K562 (cell line): ENCODE data around the gene ATL2. TPM values are rescaled to one million over a fixed set of nuclear protein-coding genes. Genes with fewer than 3 reads are reported as not detected.

Source experiments
- BACH1 ChIP-seq: fragments of 200-800 bp; sonication (Bioruptor generic); IDR thresholded peaks from 2 replicates; pipeline ENCODE4 v1.6.1; 2016; ENCODE audit warnings: missing genetic modification characterization, missing compliant biosample characterization
- CXXC5 ChIP-seq: fragments of 250-450 bp; sonication (Bioruptor Pico); IDR thresholded peaks from 2 replicates; pipeline ENCODE4 v1.8.0; 2022; ENCODE audit warnings: inconsistent platforms, mild to moderate bottlenecking, moderate library complexity
- E2F3 ChIP-seq: fragments of 250-450 bp; sonication (Bioruptor Pico); IDR thresholded peaks from 2 replicates; pipeline ENCODE4 v1.4.0; 2020; ENCODE audit warnings: mild to moderate bottlenecking
- HDAC1 ChIP-seq, 2 experiments: fragments of 450-650 bp; IDR thresholded peaks; 2 replicates each; pipeline ENCODE4 v1.6.1; 2016 to 2017; ENCODE audit warnings: inconsistent platforms in 1 of 2, mild to moderate bottlenecking in 1 of 2, moderate library complexity in 1 of 2
- HNRNPUL1 ChIP-seq: fragments of 200-400 bp; formaldehyde crosslinking; IDR thresholded peaks from 2 replicates; pipeline ENCODE4 v1.6.1; 2017; ENCODE audit warnings: low read length
- JUN ChIP-seq, 2 experiments: sonication (generic) in 1 of 2; formaldehyde crosslinking in 1 of 2; IDR thresholded peaks; 2 replicates each; pipeline versions ENCODE4 v1.6.1 to v1.8.0; 2012 to 2022; ENCODE audit warnings: borderline replicate concordance in 2 of 2, mild to moderate bottlenecking in 2 of 2, improper control_type of control experiment in 1 of 2, low read depth in 1 of 2, low read length in 1 of 2, missing genetic modification reagents in 1 of 2
- NUFIP1 ChIP-seq: fragments of 450-650 bp; IDR thresholded peaks from 2 replicates; pipeline ENCODE4 v1.6.1; 2018; ENCODE audit not compliant: partially characterized antibody
- PHB2 ChIP-seq: fragments of 450-650 bp; IDR thresholded peaks from 2 replicates; pipeline ENCODE4 v1.6.1; 2017; ENCODE audit warnings: low read depth
- RBM14 ChIP-seq: fragments of 200-400 bp; formaldehyde crosslinking; IDR thresholded peaks from 2 replicates; pipeline ENCODE4 v1.6.1; 2018; ENCODE audit warnings: low read depth, mild to moderate bottlenecking, low read length, moderate library complexity, borderline replicate concordance; ENCODE audit not compliant: insufficient read depth
- SP2 ChIP-seq: IDR thresholded peaks from 2 replicates; pipeline ENCODE4 v1.6.1; 2011; ENCODE audit warnings: mild to moderate bottlenecking, low read depth, low read length, moderate library complexity; ENCODE audit not compliant: poor library complexity, severe bottlenecking; ENCODE audit errors: extremely low read depth
- ZNF324 ChIP-seq: fragments of 250-450 bp; sonication (Bioruptor Pico); IDR thresholded peaks from 2 replicates; pipeline ENCODE4 v1.4.0; 2020; ENCODE audit warnings: mild to moderate bottlenecking
- polyA plus RNA-seq, 8 experiments: library from polyadenylated mRNA; depleted of rRNA in 4 of 8; stranded (reverse) in 5 of 8; unstranded in 3 of 8; fragments of >200 nt; fragmentation: Nextera tagmentation in 2 of 8; fragmentation: Illumina TruSeq in 1 of 8; extraction: Ambion mirVana in 2 of 8; extraction: Trizol in 1 of 8; gene quantifications; 2 replicates each; pipeline versions ENCODE4 v1.2.1 to v1.2.3, GENCODE V29; 2011 to 2014; ENCODE audit warnings: inconsistent platforms in 1 of 8, missing spikeins in 1 of 8
- total RNA-seq, 7 experiments: library from RNA; depleted of rRNA in 6 of 7; stranded (reverse); fragments of >200 nt in 6 of 7; fragmentation: Illumina TruSeq in 2 of 7; extraction: Trizol in 2 of 7; gene quantifications; 2 replicates each; pipeline versions ENCODE4 v1.2.1 to v1.2.3, GENCODE V29; 2011 to 2021; ENCODE audit warnings: low replicate concordance in 1 of 7
- TF ChIP-seq, protein P1 (sequence below), 2 experiments: fragments of 450-650 bp; formaldehyde crosslinking in 1 of 2; IDR thresholded peaks; 2 replicates each; pipeline versions ENCODE4 v1.4.0 to v1.6.1; 2014 to 2020; ENCODE audit warnings: mild to moderate bottlenecking in 2 of 2, borderline replicate concordance in 1 of 2, low read depth in 1 of 2
- TF ChIP-seq, protein P2 (sequence below): fragments of 450-650 bp; formaldehyde crosslinking; IDR thresholded peaks from 2 replicates; pipeline ENCODE4 v1.4.0; 2022; ENCODE audit warnings: missing genetic modification characterization
- TF ChIP-seq, protein P3 (sequence below): sonication (generic); formaldehyde crosslinking; IDR thresholded peaks from 2 replicates; pipeline ENCODE4 v1.8.1; 2023; ENCODE audit warnings: mild to moderate bottlenecking, missing genetic modification reagents

The ATL2 gene
- total and polyA plus RNA-seq, 9 of the 15 experiments (the other 6 are each of a cell fraction or from before 2014, with no cell fraction given) = 12.0 to 80.8 (median 70.2) TPM

DNA sequence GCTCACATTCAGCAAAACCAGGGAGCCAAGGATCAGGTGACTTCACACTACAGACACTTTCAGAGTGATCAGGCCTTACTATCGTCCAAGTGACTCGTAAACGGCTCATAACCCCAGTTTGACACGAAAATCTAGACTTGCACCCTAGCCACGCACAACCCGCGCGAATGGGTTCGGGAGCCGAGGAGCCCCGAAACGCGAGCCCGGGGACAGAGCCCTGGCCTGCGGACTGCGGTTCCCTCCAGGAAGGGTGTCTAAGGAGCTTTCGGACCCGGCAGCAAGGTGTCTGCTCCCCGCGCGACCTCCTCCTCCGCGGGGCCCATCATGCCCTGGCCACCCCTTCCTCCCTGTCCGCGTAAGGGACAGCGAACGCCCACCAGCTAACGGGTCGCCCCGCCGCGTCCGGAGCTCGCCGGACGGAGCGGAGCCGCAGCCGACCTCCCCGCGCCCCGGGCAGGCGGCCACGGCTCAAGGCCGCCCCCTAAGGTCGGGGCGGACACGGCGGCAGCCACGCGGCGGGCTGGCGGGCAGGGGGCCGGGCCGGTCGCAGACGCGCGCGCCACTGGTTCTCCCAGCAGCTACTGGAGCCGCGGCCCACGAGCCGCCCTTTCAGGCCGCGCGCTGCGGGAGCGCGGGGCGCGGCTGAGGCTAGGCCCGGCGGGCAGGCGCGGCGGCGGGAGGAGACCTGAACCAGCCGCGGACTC lies 575 bp downstream of the ATL2 start (continued):
- TF ChIP-seq, protein P1, sequence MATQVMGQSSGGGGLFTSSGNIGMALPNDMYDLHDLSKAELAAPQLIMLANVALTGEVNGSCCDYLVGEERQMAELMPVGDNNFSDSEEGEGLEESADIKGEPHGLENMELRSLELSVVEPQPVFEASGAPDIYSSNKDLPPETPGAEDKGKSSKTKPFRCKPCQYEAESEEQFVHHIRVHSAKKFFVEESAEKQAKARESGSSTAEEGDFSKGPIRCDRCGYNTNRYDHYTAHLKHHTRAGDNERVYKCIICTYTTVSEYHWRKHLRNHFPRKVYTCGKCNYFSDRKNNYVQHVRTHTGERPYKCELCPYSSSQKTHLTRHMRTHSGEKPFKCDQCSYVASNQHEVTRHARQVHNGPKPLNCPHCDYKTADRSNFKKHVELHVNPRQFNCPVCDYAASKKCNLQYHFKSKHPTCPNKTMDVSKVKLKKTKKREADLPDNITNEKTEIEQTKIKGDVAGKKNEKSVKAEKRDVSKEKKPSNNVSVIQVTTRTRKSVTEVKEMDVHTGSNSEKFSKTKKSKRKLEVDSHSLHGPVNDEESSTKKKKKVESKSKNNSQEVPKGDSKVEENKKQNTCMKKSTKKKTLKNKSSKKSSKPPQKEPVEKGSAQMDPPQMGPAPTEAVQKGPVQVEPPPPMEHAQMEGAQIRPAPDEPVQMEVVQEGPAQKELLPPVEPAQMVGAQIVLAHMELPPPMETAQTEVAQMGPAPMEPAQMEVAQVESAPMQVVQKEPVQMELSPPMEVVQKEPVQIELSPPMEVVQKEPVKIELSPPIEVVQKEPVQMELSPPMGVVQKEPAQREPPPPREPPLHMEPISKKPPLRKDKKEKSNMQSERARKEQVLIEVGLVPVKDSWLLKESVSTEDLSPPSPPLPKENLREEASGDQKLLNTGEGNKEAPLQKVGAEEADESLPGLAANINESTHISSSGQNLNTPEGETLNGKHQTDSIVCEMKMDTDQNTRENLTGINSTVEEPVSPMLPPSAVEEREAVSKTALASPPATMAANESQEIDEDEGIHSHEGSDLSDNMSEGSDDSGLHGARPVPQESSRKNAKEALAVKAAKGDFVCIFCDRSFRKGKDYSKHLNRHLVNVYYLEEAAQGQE (IDR thresholded peaks at IDR 0.05; ENCODE audit: borderline replicate concordance) = peak; percentile 52; the same call in 1 of the 2 replicates
- TF ChIP-seq, protein P1 (CRISPR knock-in tag; IDR thresholded peaks at IDR 0.05; ENCODE audit: low read depth) = no peak
- TF ChIP-seq SP2 = no peak
- peak; percentile 62; the same call in 1 of the 2 replicates for TF ChIP-seq CXXC5 (CRISPR knock-in tag)
- TF ChIP-seq HNRNPUL1 = no peak
- TF ChIP-seq, protein P2, sequence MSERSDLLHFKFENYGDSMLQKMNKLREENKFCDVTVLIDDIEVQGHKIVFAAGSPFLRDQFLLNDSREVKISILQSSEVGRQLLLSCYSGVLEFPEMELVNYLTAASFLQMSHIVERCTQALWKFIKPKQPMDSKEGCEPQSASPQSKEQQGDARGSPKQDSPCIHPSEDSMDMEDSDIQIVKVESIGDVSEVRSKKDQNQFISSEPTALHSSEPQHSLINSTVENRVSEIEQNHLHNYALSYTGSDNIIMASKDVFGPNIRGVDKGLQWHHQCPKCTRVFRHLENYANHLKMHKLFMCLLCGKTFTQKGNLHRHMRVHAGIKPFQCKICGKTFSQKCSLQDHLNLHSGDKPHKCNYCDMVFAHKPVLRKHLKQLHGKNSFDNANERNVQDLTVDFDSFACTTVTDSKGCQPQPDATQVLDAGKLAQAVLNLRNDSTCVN = no peak
- TF ChIP-seq, protein P3, sequence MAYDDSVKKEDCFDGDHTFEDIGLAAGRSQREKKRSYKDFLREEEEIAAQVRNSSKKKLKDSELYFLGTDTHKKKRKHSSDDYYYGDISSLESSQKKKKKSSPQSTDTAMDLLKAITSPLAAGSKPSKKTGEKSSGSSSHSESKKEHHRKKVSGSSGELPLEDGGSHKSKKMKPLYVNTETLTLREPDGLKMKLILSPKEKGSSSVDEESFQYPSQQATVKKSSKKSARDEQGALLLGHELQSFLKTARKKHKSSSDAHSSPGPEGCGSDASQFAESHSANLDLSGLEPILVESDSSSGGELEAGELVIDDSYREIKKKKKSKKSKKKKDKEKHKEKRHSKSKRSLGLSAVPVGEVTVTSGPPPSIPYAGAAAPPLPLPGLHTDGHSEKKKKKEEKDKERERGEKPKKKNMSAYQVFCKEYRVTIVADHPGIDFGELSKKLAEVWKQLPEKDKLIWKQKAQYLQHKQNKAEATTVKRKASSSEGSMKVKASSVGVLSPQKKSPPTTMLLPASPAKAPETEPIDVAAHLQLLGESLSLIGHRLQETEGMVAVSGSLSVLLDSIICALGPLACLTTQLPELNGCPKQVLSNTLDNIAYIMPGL = peak; percentile 99
- TF ChIP-seq PHB2 = no peak
- TF ChIP-seq NUFIP1 = no peak
- no peak for TF ChIP-seq BACH1 (tag)
- TF ChIP-seq ZNF324 (CRISPR knock-in tag) = no peak
- no peak for TF ChIP-seq JUN (IDR thresholded peaks at IDR 0.05; ENCODE audit: borderline replicate concordance, low read depth, low read length)
- no peak for TF ChIP-seq JUN (CRISPR knock-in tag; IDR thresholded peaks at IDR 0.05; ENCODE audit: borderline replicate concordance)
- peak in 1 of 2 experiments; percentile 52; a peak in 2 of 4 replicates for TF ChIP-seq HDAC1 (IDR thresholded peaks at IDR 0.05)
- TF ChIP-seq E2F3 (CRISPR knock-in tag) = peak; percentile 22; the same call in 1 of the 2 replicates
- no peak for TF ChIP-seq RBM14
